Measurements from ENCODE around the gene IGF1R.

IGF1R gene

GRCh38 chr15:98981851-98982722 is 333.7 kb downstream of the IGF1R start:
- Histone ChIP-seq H3K27ac (ENCODE audit: low read depth in 2 of 2, low read length in 2 of 2) (peak overlapping the region; percentile 34 to 35), H3K9ac (ENCODE audit: low read depth in 1 of 2, low read length in 2 of 2) (no peak overlapping the region), H3K4me3 (ENCODE audit: low read length in 2 of 2) (no peak overlapping the region), H3K27me3 (ENCODE audit: control insufficient read depth in 2 of 2, insufficient read depth in 2 of 2, low read length in 2 of 2) (no peaks in the 10 kb centered on the region), H3K4me1 (ENCODE audit: control insufficient read depth in 2 of 2, insufficient read depth in 2 of 2, low read length in 2 of 2) (peaks cover 0 to 4% of the 10 kb centered on the region in 2 donors), H3K36me3 (ENCODE audit: control insufficient read depth in 2 of 2, insufficient read depth in 2 of 2, low read length in 2 of 2) (no peaks in the 10 kb centered on the region), H3K9me3 (ENCODE audit: control insufficient read depth in 2 of 2, low read length in 2 of 2) (peaks cover 0 to 3% of the 10 kb centered on the region in 2 donors)

GRCh38 chr15:98983334-98983733 is 335.0 kb downstream of the IGF1R start:
- Histone ChIP-seq H3K9me3 (ENCODE audit: control insufficient read depth in 2 of 2, low read length in 2 of 2) (peaks cover 0 to 3% of the 10 kb centered on the region in 2 donors), H3K4me1 (ENCODE audit: control insufficient read depth in 2 of 2, insufficient read depth in 2 of 2, low read length in 2 of 2) (peaks cover 0 to 4% of the 10 kb centered on the region in 2 donors), H3K9ac (ENCODE audit: low read depth in 1 of 2, low read length in 2 of 2) (no peak overlapping the region), H3K36me3 (ENCODE audit: control insufficient read depth in 2 of 2, insufficient read depth in 2 of 2, low read length in 2 of 2) (no peaks in the 10 kb centered on the region), H3K4me3 (ENCODE audit: low read length in 2 of 2) (no peak overlapping the region), H3K27me3 (ENCODE audit: control insufficient read depth in 2 of 2, insufficient read depth in 2 of 2, low read length in 2 of 2) (no peaks in the 10 kb centered on the region), H3K27ac (ENCODE audit: low read depth in 2 of 2, low read length in 2 of 2) (no peak overlapping the region)

DNA sequence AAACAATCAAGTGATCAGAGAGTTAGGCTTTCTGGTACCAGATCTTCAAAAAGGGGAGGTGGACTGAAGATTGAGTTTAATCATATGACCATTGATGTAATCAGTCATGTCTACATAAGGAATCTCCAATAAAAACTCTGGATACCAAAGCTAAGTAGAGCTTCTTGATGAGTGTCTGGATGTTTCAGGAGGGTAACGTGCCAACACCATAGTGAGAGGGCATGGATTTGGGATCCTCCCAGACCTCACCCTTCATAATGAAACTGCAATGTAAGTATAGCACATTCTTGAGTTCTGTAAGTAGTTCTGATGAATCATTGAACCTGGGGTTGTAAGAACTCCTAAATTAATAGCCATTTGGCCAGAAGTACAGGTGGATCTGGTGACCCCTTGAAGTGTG is 337.9 kb downstream of the IGF1R start:
- no peaks in the 10 kb centered on the region for H3K36me3 ChIP-seq (ENCODE audit: control insufficient read depth in 2 of 2, insufficient read depth in 2 of 2, low read length in 2 of 2)
- H3K27me3 ChIP-seq (ENCODE audit: control insufficient read depth in 2 of 2, insufficient read depth in 2 of 2, low read length in 2 of 2): no peaks in the 10 kb centered on the region
- H3K4me3 ChIP-seq (ENCODE audit: low read length in 2 of 2): no peak overlapping the region
- H3K9me3 ChIP-seq (ENCODE audit: control insufficient read depth in 2 of 2, low read length in 2 of 2): peaks cover 0 to 3% of the 10 kb centered on the region in 2 donors
- peaks cover 0 to 4% of the 10 kb centered on the region in 2 donors for H3K4me1 ChIP-seq (ENCODE audit: control insufficient read depth in 2 of 2, insufficient read depth in 2 of 2, low read length in 2 of 2)
- H3K9ac ChIP-seq (ENCODE audit: low read depth in 1 of 2, low read length in 2 of 2): no peak overlapping the region
- H3K27ac ChIP-seq (ENCODE audit: low read depth in 2 of 2, low read length in 2 of 2): no peak overlapping the region

- Histone ChIP-seq H3K4me1 (ENCODE audit: control insufficient read depth in 2 of 2, insufficient read depth in 2 of 2, low read length in 2 of 2) (no peaks in the 10 kb centered on the region), H3K9me3 (ENCODE audit: control insufficient read depth in 2 of 2, low read length in 2 of 2) (no peaks in the 10 kb centered on the region), H3K9ac (ENCODE audit: low read depth in 1 of 2, low read length in 2 of 2) (no peak overlapping the region), H3K27me3 (ENCODE audit: control insufficient read depth in 2 of 2, insufficient read depth in 2 of 2, low read length in 2 of 2) (no peaks in the 10 kb centered on the region), H3K36me3 (ENCODE audit: control insufficient read depth in 2 of 2, insufficient read depth in 2 of 2, low read length in 2 of 2) (no peaks in the 10 kb centered on the region), H3K4me3 (ENCODE audit: low read length in 2 of 2) (no peak overlapping the region), H3K27ac (ENCODE audit: low read depth in 2 of 2, low read length in 2 of 2) (no peak overlapping the region)
Measured at GRCh38 chr15:98994892-98995291, 346.6 kb downstream of the IGF1R start.

DNA sequence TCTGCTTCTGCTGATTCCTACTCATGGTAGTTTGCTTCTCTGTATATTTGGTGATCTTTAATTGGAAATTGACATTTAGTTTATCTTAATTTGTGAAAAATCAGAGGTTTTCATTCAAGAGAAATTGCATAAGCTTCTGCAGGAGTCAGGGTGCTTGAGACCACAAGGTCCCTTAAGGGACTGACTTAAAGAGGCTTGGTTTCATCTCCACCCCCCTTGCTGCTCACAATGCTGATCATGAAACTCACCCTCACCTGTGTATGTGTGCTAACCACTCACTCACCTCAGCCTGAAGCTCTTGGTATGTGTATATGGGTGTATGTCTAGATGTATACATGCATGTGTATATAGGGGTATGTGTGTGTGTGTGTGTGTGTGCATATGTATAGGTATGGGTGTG is 347.8 kb downstream of the IGF1R start:
- no peaks in the 10 kb centered on the region for H3K4me1 ChIP-seq (ENCODE audit: control insufficient read depth in 2 of 2, insufficient read depth in 2 of 2, low read length in 2 of 2)

GRCh38 chr15:98996624-98997023 is 348.3 kb downstream of the IGF1R start:
- Histone ChIP-seq H3K27me3 (ENCODE audit: control insufficient read depth in 2 of 2, insufficient read depth in 2 of 2, low read length in 2 of 2) (no peaks in the 10 kb centered on the region), H3K4me1 (ENCODE audit: control insufficient read depth in 2 of 2, insufficient read depth in 2 of 2, low read length in 2 of 2) (no peaks in the 10 kb centered on the region), H3K9ac (ENCODE audit: low read depth in 1 of 2, low read length in 2 of 2) (no peak overlapping the region), H3K36me3 (ENCODE audit: control insufficient read depth in 2 of 2, insufficient read depth in 2 of 2, low read length in 2 of 2) (no peaks in the 10 kb centered on the region), H3K4me3 (ENCODE audit: low read length in 2 of 2) (no peak overlapping the region), H3K27ac (ENCODE audit: low read depth in 2 of 2, low read length in 2 of 2) (no peak overlapping the region), H3K9me3 (ENCODE audit: control insufficient read depth in 2 of 2, low read length in 2 of 2) (no peaks in the 10 kb centered on the region)

More for the DNA sequence above, 347.8 kb downstream of the IGF1R start:
- H3K9me3 ChIP-seq (ENCODE audit: control insufficient read depth in 2 of 2, low read length in 2 of 2): no peaks in the 10 kb centered on the region
- H3K4me3 ChIP-seq (ENCODE audit: low read length in 2 of 2): no peak overlapping the region
- no peaks in the 10 kb centered on the region for H3K36me3 ChIP-seq (ENCODE audit: control insufficient read depth in 2 of 2, insufficient read depth in 2 of 2, low read length in 2 of 2)
- H3K9ac ChIP-seq (ENCODE audit: low read depth in 1 of 2, low read length in 2 of 2): no peak overlapping the region
- H3K27ac ChIP-seq (ENCODE audit: low read depth in 2 of 2, low read length in 2 of 2): no peak overlapping the region
- H3K27me3 ChIP-seq (ENCODE audit: control insufficient read depth in 2 of 2, insufficient read depth in 2 of 2, low read length in 2 of 2): no peaks in the 10 kb centered on the region

GRCh38 chr15:98997312-98997711 is 349.0 kb downstream of the IGF1R start:
- no peaks in the 10 kb centered on the region for H3K9me3 ChIP-seq (ENCODE audit: control insufficient read depth in 2 of 2, low read length in 2 of 2)
- H3K9ac ChIP-seq (ENCODE audit: low read depth in 1 of 2, low read length in 2 of 2): no peak overlapping the region
- H3K36me3 ChIP-seq (ENCODE audit: control insufficient read depth in 2 of 2, insufficient read depth in 2 of 2, low read length in 2 of 2): no peaks in the 10 kb centered on the region
- H3K27me3 ChIP-seq (ENCODE audit: control insufficient read depth in 2 of 2, insufficient read depth in 2 of 2, low read length in 2 of 2): no peaks in the 10 kb centered on the region
- no peak overlapping the region for H3K4me3 ChIP-seq (ENCODE audit: low read length in 2 of 2)
- no peaks in the 10 kb centered on the region for H3K4me1 ChIP-seq (ENCODE audit: control insufficient read depth in 2 of 2, insufficient read depth in 2 of 2, low read length in 2 of 2)
- no peak overlapping the region for H3K27ac ChIP-seq (ENCODE audit: low read depth in 2 of 2, low read length in 2 of 2)

- Histone ChIP-seq H3K36me3 (ENCODE audit: control insufficient read depth in 2 of 2, insufficient read depth in 2 of 2, low read length in 2 of 2) (no peaks in the 10 kb centered on the region), H3K4me1 (ENCODE audit: control insufficient read depth in 2 of 2, insufficient read depth in 2 of 2, low read length in 2 of 2) (no peaks in the 10 kb centered on the region), H3K9ac (ENCODE audit: low read depth in 1 of 2, low read length in 2 of 2) (no peak overlapping the region), H3K9me3 (ENCODE audit: control insufficient read depth in 2 of 2, low read length in 2 of 2) (no peaks in the 10 kb centered on the region), H3K4me3 (ENCODE audit: low read length in 2 of 2) (no peak overlapping the region), H3K27ac (ENCODE audit: low read depth in 2 of 2, low read length in 2 of 2) (no peak overlapping the region), H3K27me3 (ENCODE audit: control insufficient read depth in 2 of 2, insufficient read depth in 2 of 2, low read length in 2 of 2) (no peaks in the 10 kb centered on the region)
Measured at GRCh38 chr15:98997755-98998154, 349.4 kb downstream of the IGF1R start.

DNA sequence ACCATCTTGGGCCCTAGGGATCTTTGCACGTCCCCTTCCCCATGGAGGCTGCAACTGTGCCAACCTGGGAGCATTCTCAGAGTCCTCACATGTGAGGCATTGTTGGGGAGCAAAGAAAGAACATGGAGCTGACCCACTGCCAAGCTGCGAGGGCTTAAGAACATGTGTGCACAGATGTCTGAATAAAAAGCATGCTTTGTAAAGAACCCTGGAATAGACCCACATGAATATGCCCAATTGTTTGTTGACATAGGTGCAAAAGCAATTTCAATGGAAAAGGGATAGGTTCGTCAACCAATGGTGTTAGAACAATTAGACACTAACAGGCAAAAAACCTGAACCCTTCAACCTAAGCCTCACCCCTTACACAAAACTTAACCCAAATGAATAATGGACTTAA is 349.9 kb downstream of the IGF1R start:
- Histone ChIP-seq H3K27ac (ENCODE audit: low read depth in 2 of 2, low read length in 2 of 2) (no peak overlapping the region), H3K27me3 (ENCODE audit: control insufficient read depth in 2 of 2, insufficient read depth in 2 of 2, low read length in 2 of 2) (no peaks in the 10 kb centered on the region), H3K36me3 (ENCODE audit: control insufficient read depth in 2 of 2, insufficient read depth in 2 of 2, low read length in 2 of 2) (no peaks in the 10 kb centered on the region), H3K9ac (ENCODE audit: low read depth in 1 of 2, low read length in 2 of 2) (no peak overlapping the region), H3K4me3 (ENCODE audit: low read length in 2 of 2) (no peak overlapping the region), H3K4me1 (ENCODE audit: control insufficient read depth in 2 of 2, insufficient read depth in 2 of 2, low read length in 2 of 2) (no peaks in the 10 kb centered on the region), H3K9me3 (ENCODE audit: control insufficient read depth in 2 of 2, low read length in 2 of 2) (no peaks in the 10 kb centered on the region)

DNA sequence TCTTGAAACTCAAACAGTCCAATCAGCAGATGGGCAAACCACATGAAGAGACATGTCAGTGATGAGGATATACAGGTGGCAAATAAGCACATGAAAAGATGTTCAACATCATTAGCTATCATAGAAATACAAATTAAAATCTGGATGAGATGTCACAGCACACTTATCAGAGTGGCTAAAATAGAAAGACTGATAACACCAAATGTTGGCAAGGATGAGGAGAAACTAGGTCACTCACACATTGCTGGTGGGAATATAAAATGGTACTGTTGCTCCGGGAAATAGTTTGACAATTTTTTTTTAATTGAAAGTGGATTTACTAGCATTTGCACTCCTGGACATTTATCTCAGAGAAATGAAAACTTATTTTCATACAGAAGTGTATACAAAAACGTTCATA is 350.9 kb downstream of the IGF1R start:
- Histone ChIP-seq H3K27ac (ENCODE audit: low read depth in 2 of 2, low read length in 2 of 2) (no peak overlapping the region), H3K4me1 (ENCODE audit: control insufficient read depth in 2 of 2, insufficient read depth in 2 of 2, low read length in 2 of 2) (no peaks in the 10 kb centered on the region), H3K27me3 (ENCODE audit: control insufficient read depth in 2 of 2, insufficient read depth in 2 of 2, low read length in 2 of 2) (no peaks in the 10 kb centered on the region), H3K9ac (ENCODE audit: low read depth in 1 of 2, low read length in 2 of 2) (no peak overlapping the region), H3K9me3 (ENCODE audit: control insufficient read depth in 2 of 2, low read length in 2 of 2) (no peaks in the 10 kb centered on the region), H3K36me3 (ENCODE audit: control insufficient read depth in 2 of 2, insufficient read depth in 2 of 2, low read length in 2 of 2) (no peaks in the 10 kb centered on the region), H3K4me3 (ENCODE audit: low read length in 2 of 2) (no peak overlapping the region)

All from mucosa of rectum (tissue), 2 donors.